IMR-90 (cell line): ENCODE results near the gene CBFA2T3. TPM values are rescaled to one million over a fixed set of nuclear protein-coding genes. Genes with fewer than 3 reads are reported as not detected.

ENCODE experiments used
- ATAC-seq: fragments of 200-7000 bp; cut with Tn5 transposase; 2 replicates; pipeline ENCODE4 v1.9.1; 2020; ENCODE audit warnings: low read depth, mild to moderate bottlenecking, moderate library complexity
- BruUV-seq: library from RNA; stranded (reverse); fragments of 400-500 nt; replicated peaks from 2 replicates; lab custom pipeline; 2021; lab: Mats Ljungman, UMichigan
- CTCF ChIA-PET: fragments of 300-600 bp; formaldehyde crosslinking; extraction: SDS; loops from one replicate; lab custom pipeline; 2021; ENCODE audit warnings: antibody characterized with exemption; lab: Yijun Ruan, JAX
- POLR2A ChIA-PET: fragments of 300-600 bp; sonication (Branson Sonifier 250); formaldehyde crosslinking; loops from one replicate; lab custom pipeline; 2022; ENCODE audit warnings: antibody characterized with exemption; ENCODE audit not compliant: unreplicated experiment; lab: Charles Lee
- DNase-seq: peaks from one replicate; pipeline ENCODE4 v3.0.0; 2013
- H2AFZ ChIP-seq: replicated peaks from 2 replicates; pipeline ENCODE3; 2013; ENCODE audit warnings: low read length, mild to moderate bottlenecking; ENCODE audit not compliant: poor library complexity
- H2AK5ac ChIP-seq: 2 replicates; pipeline ENCODE4 v1.6.1; 2013; ENCODE audit warnings: low read depth, low read length, inconsistent platforms
- H2AK9ac ChIP-seq: replicated peaks from 2 replicates; pipeline ENCODE3; 2013; ENCODE audit warnings: mild to moderate bottlenecking, low read depth, low read length, moderate library complexity; ENCODE audit not compliant: poor library complexity
- H2BK120ac ChIP-seq: 2 replicates; pipeline ENCODE4 v1.6.1; 2013; ENCODE audit warnings: low read depth, low read length, inconsistent platforms
- H2BK15ac ChIP-seq: 3 replicates; pipeline ENCODE4 v1.6.1; 2013; ENCODE audit warnings: low read depth, low read length, inconsistent platforms
- H2BK20ac ChIP-seq: 2 replicates; pipeline ENCODE4 v1.6.1; 2013; ENCODE audit warnings: low read depth, mild to moderate bottlenecking, inconsistent platforms, low read length, moderate library complexity
- H2BK5ac ChIP-seq: 2 replicates; pipeline ENCODE4 v1.6.1; 2013; ENCODE audit warnings: mild to moderate bottlenecking, low read depth, low read length, inconsistent platforms; ENCODE audit not compliant: poor library complexity, severe bottlenecking
- H3K14ac ChIP-seq: replicated peaks from 2 replicates; pipeline ENCODE4 v1.6.1; 2013; ENCODE audit warnings: low read depth, low read length, inconsistent platforms
- H3K18ac ChIP-seq: 2 replicates; pipeline ENCODE4 v1.6.1; 2013; ENCODE audit warnings: low read depth, low read length, control low read depth
- H3K23ac ChIP-seq: 2 replicates; pipeline ENCODE4 v1.6.1; 2013; ENCODE audit warnings: low read depth, low read length, inconsistent platforms
- H3K27ac ChIP-seq: 2 replicates; pipeline ENCODE4 v1.5.1; 2013; ENCODE audit warnings: mild to moderate bottlenecking, control low read depth, low read length; ENCODE audit not compliant: insufficient read depth
- H3K27me3 ChIP-seq: 2 replicates; pipeline ENCODE4 v1.6.1; 2013; ENCODE audit warnings: low read length; ENCODE audit not compliant: control insufficient read depth, insufficient read depth
- H3K36me3 ChIP-seq: 2 replicates; pipeline ENCODE4 v1.6.1; 2013; ENCODE audit warnings: low read length, mixed read lengths; ENCODE audit not compliant: control insufficient read depth, insufficient read depth
- H3K4ac ChIP-seq: 2 replicates; pipeline ENCODE4 v1.6.1; 2013; ENCODE audit warnings: low read depth, low read length, inconsistent platforms
- H3K4me1 ChIP-seq: 2 replicates; pipeline ENCODE4 v1.6.1; 2013; ENCODE audit warnings: low read length, mixed read lengths; ENCODE audit not compliant: control insufficient read depth, insufficient read depth
- H3K4me2 ChIP-seq: 2 replicates; pipeline ENCODE4 v1.6.1; 2013; ENCODE audit warnings: low read depth, mild to moderate bottlenecking, control low read depth, low read length, moderate library complexity
- H3K4me3 ChIP-seq: 2 replicates; pipeline ENCODE4 v1.5.1; 2013; ENCODE audit warnings: low read depth, mild to moderate bottlenecking, control low read depth, low read length, moderate library complexity; ENCODE audit not compliant: insufficient read depth
- H3K56ac ChIP-seq: 2 replicates; pipeline ENCODE4 v1.6.1; 2013; ENCODE audit warnings: low read length, inconsistent platforms; ENCODE audit not compliant: insufficient read depth; ENCODE audit errors: extremely low read depth
- H3K79me1 ChIP-seq, 2 experiments: 2 replicates each; pipeline ENCODE4 v1.6.1; 2013; ENCODE audit warnings: low read length in 2 of 2, inconsistent platforms in 1 of 2, low read depth in 1 of 2
- H3K9ac ChIP-seq: 2 replicates; pipeline ENCODE4 v1.6.1; 2013; ENCODE audit warnings: low read depth, low read length, control low read depth
- H3K9me1 ChIP-seq: 2 replicates; pipeline ENCODE4 v1.6.1; 2013; ENCODE audit warnings: low read length, inconsistent platforms; ENCODE audit not compliant: insufficient read depth
- H3K9me3 ChIP-seq: 2 replicates; pipeline ENCODE4 v1.6.1; 2013; ENCODE audit warnings: low read length; ENCODE audit not compliant: control insufficient read depth, insufficient read depth
- H4K20me1 ChIP-seq: 2 replicates; pipeline ENCODE4 v1.6.1; 2013; ENCODE audit warnings: low read length, inconsistent platforms; ENCODE audit not compliant: insufficient read depth
- H4K5ac ChIP-seq: 2 replicates; pipeline ENCODE4 v1.6.1; 2013; ENCODE audit warnings: mild to moderate bottlenecking, low read depth, low read length, control low read depth
- H4K8ac ChIP-seq, 2 experiments: 2 replicates each; pipeline ENCODE4 v1.6.1; 2013; ENCODE audit warnings: low read depth in 2 of 2, low read length in 2 of 2, control low read depth in 1 of 2, inconsistent platforms in 1 of 2
- H4K91ac ChIP-seq: 2 replicates; pipeline ENCODE4 v1.6.1; 2013; ENCODE audit warnings: low read depth, low read length, inconsistent platforms; ENCODE audit not compliant: insufficient read depth
- BHLHE40 ChIP-seq: fragments of 150-350 bp; IDR thresholded peaks from 2 replicates; pipeline ENCODE4 v1.6.1; 2016; ENCODE audit warnings: mild to moderate bottlenecking, low read depth, low read length
- CTCF ChIP-seq: conservative IDR thresholded peaks from 2 replicates; pipeline ENCODE4 v1.5.1; 2012; ENCODE audit warnings: mild to moderate bottlenecking, low read depth, low read length, improper control_type of control experiment
- FOS ChIP-seq: fragments of 150-350 bp; IDR thresholded peaks from 2 replicates; pipeline ENCODE4 v1.6.1; 2016; ENCODE audit warnings: low read depth, low read length
- MAFK ChIP-seq: IDR thresholded peaks from 2 replicates; pipeline ENCODE4 v1.6.1; 2012; ENCODE audit warnings: low read depth, low read length, improper control_type of control experiment
- MXI1 ChIP-seq: IDR thresholded peaks from 2 replicates; pipeline ENCODE4 v1.6.1; 2012; ENCODE audit warnings: low read depth, mild to moderate bottlenecking, low read length, moderate library complexity, borderline replicate concordance
- POLR2A ChIP-seq: IDR thresholded peaks from 2 replicates; pipeline ENCODE4 v1.6.1; 2012; ENCODE audit warnings: mild to moderate bottlenecking, low read depth, low read length
- RAD21 ChIP-seq: IDR thresholded peaks from 2 replicates; pipeline ENCODE4 v1.6.1; 2012; ENCODE audit warnings: low read length, improper control_type of control experiment
- RCOR1 ChIP-seq: IDR thresholded peaks from 2 replicates; pipeline ENCODE4 v1.6.1; 2012; ENCODE audit warnings: mild to moderate bottlenecking, low read length, improper control_type of control experiment; ENCODE audit not compliant: insufficient replicate concordance
- RFX5 ChIP-seq: IDR thresholded peaks from 2 replicates; pipeline ENCODE4 v1.8.0; 2012; ENCODE audit warnings: low read depth, mild to moderate bottlenecking, low read length, moderate library complexity
- SMC3 ChIP-seq: fragments of 150-350 bp; IDR thresholded peaks from 2 replicates; pipeline ENCODE4 v1.6.1; 2016; ENCODE audit warnings: low read depth, mild to moderate bottlenecking, antibody characterized with exemption, low read length, moderate library complexity
- USF2 ChIP-seq: fragments of 150-350 bp; IDR thresholded peaks from 2 replicates; pipeline ENCODE4 v1.6.1; 2017; ENCODE audit warnings: mild to moderate bottlenecking, antibody characterized with exemption, low read length, low read depth
- WGBS, 2 experiments: methylation state at CpG; one replicate each; pipeline versions ENCODE4 v1.1.5 to v1.1.7; 2013; ENCODE audit warnings: missing lambda C conversion rate in 2 of 2; ENCODE audit not compliant: insufficient read length in 1 of 2; ENCODE audit errors: extremely low coverage in 2 of 2; 5-methylcytosine and 5-hydroxymethylcytosine counted together
- dilution Hi-C: fragments of 300-500 bp; cut with HindIII; formaldehyde crosslinking; loops from one replicate; pipeline ENCODE4 v1.14.3; 2018; ENCODE audit warnings: low sequenced_read_pairs; ENCODE audit not compliant: unreplicated experiment
- in situ Hi-C: fragments of 300-500 bp; cut with MboI; formaldehyde crosslinking; loops from 3 replicates; pipeline ENCODE4 v1.14.3; 2019; ENCODE audit warnings: low sequenced_read_pairs, inconsistent platforms, mixed read lengths
- intact Hi-C: fragments of 100-400 bp; cut with micrococcal nuclease; formaldehyde crosslinking; loops from 2 replicates; pipeline ENCODE4 v1.10.0; 2022
- polyA plus RNA-seq, 3 experiments: library from polyadenylated mRNA; depleted of rRNA; stranded (reverse); fragments of >200 nt; gene quantifications; 2 replicates each; pipeline ENCODE4 v1.2.3, GENCODE V29; 2012; ENCODE audit warnings: low replicate concordance in 1 of 3
- total RNA-seq: library from RNA; depleted of rRNA; stranded (reverse); fragments of >200 nt; gene quantifications from 2 replicates; pipeline ENCODE4 v1.2.3, GENCODE V29; 2012

CBFA2T3 gene
- total and polyA plus RNA-seq, 2 of the 4 experiments (the other 2 are of a cell fraction), result not detected

- Histone ChIP-seq H4K8ac (no peak overlapping the region), H3K27me3 (peaks cover 7% of the 10 kb centered on the region; the same call in 1 of the 2 replicates), H2BK20ac (no peak overlapping the region), H3K4me3 (no peak overlapping the region), H2BK5ac (no peak overlapping the region), H3K18ac (no peak overlapping the region), H4K20me1 (no peaks in the 10 kb centered on the region; the same call in 1 of the 2 replicates), H2BK120ac (no peak overlapping the region), H2AFZ (no peak overlapping the region), H3K27ac (no peak overlapping the region), H4K5ac (no peak overlapping the region), H3K4me1 (peaks cover 10% of the 10 kb centered on the region; the same call in 1 of the 2 replicates), H4K91ac (no peak overlapping the region), H3K14ac (no peak overlapping the region), H3K56ac (no peak overlapping the region), H3K4ac (no peak overlapping the region), H2AK5ac (no peak overlapping the region), H3K36me3 (no peaks in the 10 kb centered on the region), H3K4me2 (no peak overlapping the region), H2AK9ac (no peak overlapping the region), H2BK15ac (no peak overlapping the region), H3K9me1 (no peaks in the 10 kb centered on the region), H3K23ac (no peak overlapping the region), H3K9ac (no peak overlapping the region), H3K79me1 (no peaks in the 10 kb centered on the region), H3K9me3 (no peaks in the 10 kb centered on the region)
- no TSS peak for BruUV-seq
- dilution Hi-C loops (no loop called here), in situ Hi-C loops (no loop called here), intact Hi-C loops (no loop called here)
- WGBS, 2 experiments, result 81% methylated on average over 3 of the region's 17 CpGs; no CpG with 5 or more reads in 1 of the 2 experiments
- DNase-seq (no peak), ATAC-seq (no peak)
- ChIA-PET POLR2A (no interaction called here), CTCF (no interaction called here)
- TF ChIP-seq MXI1 (no peak), BHLHE40 (no peak), RCOR1 (no peak), SMC3 (no peak), RAD21 (no peak), RFX5 (no peak), USF2 (no peak), FOS (no peak), CTCF (no peak), MAFK (no peak), POLR2A (no peak)
These were observed 53.6 kb downstream of the CBFA2T3 start for GRCh38 chr16:88923450-88923849.
